Liver (tissue), 9 donors: ENCODE results near the gene RNF141. TPM values are rescaled to one million over a fixed set of nuclear protein-coding genes. Genes with fewer than 3 reads are reported as not detected.

Experiments used
- DNase-seq: peaks from one replicate; pipeline ENCODE4 v3.0.0-alpha.2; 2017; ENCODE audit warnings: low spot score
- H3K27ac ChIP-seq, 2 donors: one replicate each; pipeline ENCODE4 v1.7.0; 2013; ENCODE audit warnings: inconsistent platforms in 2 of 2, low read length in 2 of 2, control low read depth in 1 of 2, low read depth in 1 of 2, mild to moderate bottlenecking in 1 of 2
- H3K27me3 ChIP-seq, 4 donors: one replicate each; pipeline versions ENCODE4 v1.6.1 to v1.7.0; 2013; ENCODE audit warnings: low read length in 3 of 4, inconsistent platforms in 1 of 4, mild to moderate bottlenecking in 1 of 4, moderate library complexity in 1 of 4; ENCODE audit not compliant: control insufficient read depth in 4 of 4, insufficient read depth in 4 of 4
- H3K36me3 ChIP-seq, 4 donors: one replicate each; pipeline versions ENCODE4 v1.6.1 to v1.7.0; 2013; ENCODE audit warnings: low read length in 3 of 4, mild to moderate bottlenecking in 3 of 4, low read depth in 1 of 4, moderate library complexity in 1 of 4; ENCODE audit not compliant: control insufficient read depth in 4 of 4, insufficient read depth in 3 of 4
- H3K4me1 ChIP-seq, 4 donors: one replicate each; pipeline versions ENCODE4 v1.6.1 to v1.7.0; 2013; ENCODE audit warnings: low read length in 3 of 4, mild to moderate bottlenecking in 3 of 4, moderate library complexity in 1 of 4; ENCODE audit not compliant: control insufficient read depth in 4 of 4, insufficient read depth in 4 of 4
- H3K4me3 ChIP-seq, 3 donors: one replicate each; pipeline versions ENCODE4 v1.6.1 to v1.7.0; 2013; ENCODE audit warnings: low read length in 3 of 3, control low read depth in 1 of 3, low read depth in 1 of 3, mild to moderate bottlenecking in 1 of 3
- H3K9ac ChIP-seq, 2 donors: one replicate each; pipeline ENCODE4 v1.7.0; 2013; ENCODE audit warnings: low read length in 2 of 2, mild to moderate bottlenecking in 2 of 2, moderate library complexity in 2 of 2, control low read depth in 1 of 2, low read depth in 1 of 2
- H3K9me3 ChIP-seq, 4 donors: one replicate each; pipeline versions ENCODE4 v1.6.1 to v1.7.0; 2013; ENCODE audit warnings: low read length in 3 of 4; ENCODE audit not compliant: control insufficient read depth in 4 of 4
- EGR1 ChIP-seq, 2 donors: IDR thresholded peaks; 2 replicates each; pipeline ENCODE4 v1.6.1; 2016 to 2018; ENCODE audit warnings: antibody characterized with exemption in 2 of 2, low read depth in 2 of 2
- FOXA1 ChIP-seq: IDR thresholded peaks from 2 replicates; pipeline ENCODE4 v1.6.1; 2016; ENCODE audit warnings: antibody characterized with exemption
- GABPA ChIP-seq, 2 donors: IDR thresholded peaks in 1 of 2; conservative IDR thresholded peaks in 1 of 2; 2 replicates each; pipeline ENCODE4 v1.6.1; 2016; ENCODE audit warnings: antibody characterized with exemption in 2 of 2, mild to moderate bottlenecking in 1 of 2, moderate library complexity in 1 of 2
- HNF4G ChIP-seq: IDR thresholded peaks from 2 replicates; pipeline ENCODE4 v1.6.1; 2016; ENCODE audit warnings: antibody characterized with exemption
- JUND ChIP-seq, 2 donors: IDR thresholded peaks; 2 replicates each; pipeline ENCODE4 v1.6.1; 2016; ENCODE audit warnings: antibody characterized with exemption in 2 of 2
- NR2F2 ChIP-seq: IDR thresholded peaks from 2 replicates; pipeline ENCODE4 v1.6.1; 2016; ENCODE audit warnings: antibody characterized with exemption
- RAD21 ChIP-seq, 2 donors: IDR thresholded peaks; 2 replicates each; pipeline ENCODE4 v1.6.1; 2016; ENCODE audit warnings: antibody characterized with exemption in 2 of 2, mild to moderate bottlenecking in 2 of 2
- SP1 ChIP-seq: IDR thresholded peaks from 2 replicates; pipeline ENCODE4 v1.6.1; 2018; ENCODE audit warnings: antibody characterized with exemption, mild to moderate bottlenecking
- TAF1 ChIP-seq: conservative IDR thresholded peaks from 2 replicates; pipeline ENCODE4 v1.6.1; 2016; ENCODE audit warnings: antibody characterized with exemption, mild to moderate bottlenecking
- YY1 ChIP-seq: IDR thresholded peaks from 2 replicates; pipeline ENCODE4 v1.6.1; 2016; ENCODE audit warnings: antibody characterized with exemption, mild to moderate bottlenecking
- WGBS: extraction: QIAGEN DNeasy Blood & Tissue Kit; methylation state at CpG from one replicate; pipeline ENCODE4 v1.1.7; 2013; 5-methylcytosine and 5-hydroxymethylcytosine counted together
- polyA plus RNA-seq, 2 donors: library from polyadenylated mRNA; stranded (reverse) in 1 of 2; unstranded in 1 of 2; fragments of 200-250 nt in 1 of 2; fragments of >200 nt in 1 of 2; fragmentation: Nextera tagmentation in 1 of 2; extraction: Ambion mirVana in 1 of 2; gene quantifications; one replicate each; pipeline versions ENCODE4 v1.2.1 to v1.2.3, GENCODE V29; 2013 to 2015
- total RNA-seq, 2 donors: library from RNA; depleted of rRNA; stranded (reverse); fragments of >200 nt; gene quantifications; one replicate each; pipeline ENCODE4 v1.2.3, GENCODE V29; 2014
- TF ChIP-seq, protein P1 (sequence below): IDR thresholded peaks from 2 replicates; pipeline ENCODE4 v1.6.1; 2016; ENCODE audit warnings: antibody characterized with exemption
- TF ChIP-seq, protein P2 (sequence below): IDR thresholded peaks from 2 replicates; pipeline ENCODE4 v1.6.1; 2016; ENCODE audit warnings: antibody characterized with exemption, mild to moderate bottlenecking
- TF ChIP-seq, protein P3 (sequence below): IDR thresholded peaks from 2 replicates; pipeline ENCODE4 v1.6.1; 2016; ENCODE audit warnings: antibody characterized with exemption
- donor health status: healthy.
- donor health status: healthy.
- donor health status: healthy.
- donor health status: healthy.
- donor health status: healthy.

Gene RNF141
- total and polyA plus RNA-seq, 4 donors = 6.9 to 14.6 (median 13.0) TPM

DNA sequence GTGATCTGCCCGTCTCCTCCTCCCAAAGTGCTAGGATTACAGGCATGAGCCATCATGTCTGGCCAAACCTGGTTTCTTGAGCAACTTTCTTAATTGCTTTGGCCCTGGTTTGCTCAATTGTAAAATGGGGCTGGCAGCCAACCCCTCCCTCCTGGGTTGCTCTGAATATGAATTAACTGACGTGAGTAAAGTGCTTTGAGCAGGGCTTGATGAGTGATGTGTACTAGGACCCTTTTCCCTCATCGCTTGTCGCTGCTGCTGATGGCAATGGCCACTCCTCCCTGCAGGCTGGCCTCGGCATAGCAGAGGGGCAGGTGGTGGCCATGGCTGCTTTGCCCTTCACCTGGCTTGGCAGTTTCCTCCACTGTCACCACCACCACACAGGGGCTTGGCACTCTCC is 41.5 kb downstream of the RNF141 start:
- no peaks in the 10 kb centered on the region for H3K27me3 ChIP-seq
- TF ChIP-seq TAF1 = no peak
- no peak for TF ChIP-seq YY1
- TF ChIP-seq NR2F2 = no peak
- TF ChIP-seq SP1 = no peak
- no peak for TF ChIP-seq RAD21 (IDR thresholded peaks at IDR 0.05)
- no peak for TF ChIP-seq GABPA (IDR thresholded peaks at IDR 0.05 in 1 of 2, conservative IDR thresholded peaks at IDR 0.05 in 1 of 2)
- TF ChIP-seq, protein P1, sequence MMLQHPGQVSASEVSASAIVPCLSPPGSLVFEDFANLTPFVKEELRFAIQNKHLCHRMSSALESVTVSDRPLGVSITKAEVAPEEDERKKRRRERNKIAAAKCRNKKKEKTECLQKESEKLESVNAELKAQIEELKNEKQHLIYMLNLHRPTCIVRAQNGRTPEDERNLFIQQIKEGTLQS = no peak
- TF ChIP-seq, protein P2, sequence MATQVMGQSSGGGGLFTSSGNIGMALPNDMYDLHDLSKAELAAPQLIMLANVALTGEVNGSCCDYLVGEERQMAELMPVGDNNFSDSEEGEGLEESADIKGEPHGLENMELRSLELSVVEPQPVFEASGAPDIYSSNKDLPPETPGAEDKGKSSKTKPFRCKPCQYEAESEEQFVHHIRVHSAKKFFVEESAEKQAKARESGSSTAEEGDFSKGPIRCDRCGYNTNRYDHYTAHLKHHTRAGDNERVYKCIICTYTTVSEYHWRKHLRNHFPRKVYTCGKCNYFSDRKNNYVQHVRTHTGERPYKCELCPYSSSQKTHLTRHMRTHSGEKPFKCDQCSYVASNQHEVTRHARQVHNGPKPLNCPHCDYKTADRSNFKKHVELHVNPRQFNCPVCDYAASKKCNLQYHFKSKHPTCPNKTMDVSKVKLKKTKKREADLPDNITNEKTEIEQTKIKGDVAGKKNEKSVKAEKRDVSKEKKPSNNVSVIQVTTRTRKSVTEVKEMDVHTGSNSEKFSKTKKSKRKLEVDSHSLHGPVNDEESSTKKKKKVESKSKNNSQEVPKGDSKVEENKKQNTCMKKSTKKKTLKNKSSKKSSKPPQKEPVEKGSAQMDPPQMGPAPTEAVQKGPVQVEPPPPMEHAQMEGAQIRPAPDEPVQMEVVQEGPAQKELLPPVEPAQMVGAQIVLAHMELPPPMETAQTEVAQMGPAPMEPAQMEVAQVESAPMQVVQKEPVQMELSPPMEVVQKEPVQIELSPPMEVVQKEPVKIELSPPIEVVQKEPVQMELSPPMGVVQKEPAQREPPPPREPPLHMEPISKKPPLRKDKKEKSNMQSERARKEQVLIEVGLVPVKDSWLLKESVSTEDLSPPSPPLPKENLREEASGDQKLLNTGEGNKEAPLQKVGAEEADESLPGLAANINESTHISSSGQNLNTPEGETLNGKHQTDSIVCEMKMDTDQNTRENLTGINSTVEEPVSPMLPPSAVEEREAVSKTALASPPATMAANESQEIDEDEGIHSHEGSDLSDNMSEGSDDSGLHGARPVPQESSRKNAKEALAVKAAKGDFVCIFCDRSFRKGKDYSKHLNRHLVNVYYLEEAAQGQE = no peak
- no peak for TF ChIP-seq HNF4G
- no peaks in the 10 kb centered on the region for H3K9me3 ChIP-seq
- no peak overlapping the region for H3K4me3 ChIP-seq
- no peak overlapping the region for H3K9ac ChIP-seq
- WGBS = 97% methylated on average over 5 of the region's 5 CpGs
- no peak for DNase-seq
- no peak overlapping the region for H3K27ac ChIP-seq
- no peaks in the 10 kb centered on the region for H3K4me1 ChIP-seq
- H3K36me3 ChIP-seq = peaks cover 0 to 3% (median 0%) of the 10 kb centered on the region in 4 donors

DNA sequence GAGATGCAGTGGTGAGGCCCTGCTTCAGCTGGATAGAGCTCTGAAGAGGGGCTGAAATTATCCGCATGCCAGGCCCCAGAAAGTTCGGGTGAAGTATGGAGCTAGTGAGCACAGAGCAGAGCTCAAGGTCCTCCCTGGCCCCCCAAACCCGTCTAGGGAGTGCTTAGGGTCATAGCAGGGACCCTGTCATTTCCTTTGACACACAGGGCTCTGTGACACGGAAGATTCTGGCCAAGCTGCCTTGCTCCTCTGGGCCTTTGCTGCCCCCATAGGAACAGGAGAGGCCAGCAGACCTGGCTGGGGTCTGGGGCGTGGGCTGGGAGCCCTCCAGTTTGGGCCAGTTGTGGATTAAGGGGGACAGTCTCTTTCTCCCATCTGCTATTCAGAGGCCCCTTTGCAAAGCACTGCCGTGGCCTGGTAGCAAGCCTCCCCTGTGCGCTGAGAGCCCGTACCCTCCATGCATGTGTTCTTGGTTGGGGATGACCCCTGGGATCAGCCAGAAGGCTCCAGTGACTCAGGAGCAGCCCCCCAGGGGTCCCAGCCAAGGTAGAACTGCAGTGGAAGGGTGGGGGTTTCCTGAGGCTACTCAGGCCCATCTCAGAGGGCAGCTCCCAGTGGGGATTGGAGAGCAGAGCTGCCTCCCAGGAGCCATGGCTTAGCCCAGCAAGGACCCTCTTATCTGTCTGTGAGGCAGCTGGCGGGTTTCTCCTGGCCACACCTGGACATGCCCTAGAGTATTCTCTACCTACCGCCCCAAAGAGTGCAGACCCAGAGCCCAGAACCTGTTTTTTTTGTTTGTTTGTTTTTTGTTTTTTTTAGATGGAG is 42.3 kb downstream of the RNF141 start:
- no peaks in the 10 kb centered on the region for H3K27me3 ChIP-seq
- TF ChIP-seq EGR1 (IDR thresholded peaks at IDR 0.05; ENCODE audit: low read depth in 2 of 2) (no peak), FOXA1 (no peak), JUND (IDR thresholded peaks at IDR 0.05) (no peak)
- TF ChIP-seq, protein P3, sequence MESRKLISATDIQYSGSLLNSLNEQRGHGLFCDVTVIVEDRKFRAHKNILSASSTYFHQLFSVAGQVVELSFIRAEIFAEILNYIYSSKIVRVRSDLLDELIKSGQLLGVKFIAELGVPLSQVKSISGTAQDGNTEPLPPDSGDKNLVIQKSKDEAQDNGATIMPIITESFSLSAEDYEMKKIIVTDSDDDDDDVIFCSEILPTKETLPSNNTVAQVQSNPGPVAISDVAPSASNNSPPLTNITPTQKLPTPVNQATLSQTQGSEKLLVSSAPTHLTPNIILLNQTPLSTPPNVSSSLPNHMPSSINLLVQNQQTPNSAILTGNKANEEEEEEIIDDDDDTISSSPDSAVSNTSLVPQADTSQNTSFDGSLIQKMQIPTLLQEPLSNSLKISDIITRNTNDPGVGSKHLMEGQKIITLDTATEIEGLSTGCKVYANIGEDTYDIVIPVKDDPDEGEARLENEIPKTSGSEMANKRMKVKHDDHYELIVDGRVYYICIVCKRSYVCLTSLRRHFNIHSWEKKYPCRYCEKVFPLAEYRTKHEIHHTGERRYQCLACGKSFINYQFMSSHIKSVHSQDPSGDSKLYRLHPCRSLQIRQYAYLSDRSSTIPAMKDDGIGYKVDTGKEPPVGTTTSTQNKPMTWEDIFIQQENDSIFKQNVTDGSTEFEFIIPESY = no peak
- H3K4me3 ChIP-seq = no peak overlapping the region
- 92% methylated on average over 10 of the region's 10 CpGs for WGBS
- peaks cover 0 to 3% (median 0%) of the 10 kb centered on the region in 4 donors for H3K36me3 ChIP-seq
- H3K9ac ChIP-seq = no peak overlapping the region
- no peaks in the 10 kb centered on the region for H3K9me3 ChIP-seq
- no peak for DNase-seq
- no peaks in the 10 kb centered on the region for H3K4me1 ChIP-seq
- no peak overlapping the region for H3K27ac ChIP-seq
